Activated CD4-positive, alpha-beta T cell treated with anti-CD3 and anti-CD28 coated beads for 36 hours (primary cell): ENCODE measurements around the gene SNX7. TPM values are rescaled to one million over a fixed set of nuclear protein-coding genes. Genes with fewer than 3 reads are reported as not detected.

ENCODE experiments used
- ATAC-seq: fragments of 200-7000 bp; cut with Tn5 transposase; one replicate; pipeline ENCODE4 v1.10.0; 2021; ENCODE audit warnings: mild to moderate bottlenecking, moderate library complexity
- CTCF ChIA-PET: fragments of 350-600 bp; sonication (Branson Sonifier 250); formaldehyde crosslinking; loops from one replicate; lab custom pipeline; 2021; ENCODE audit warnings: antibody characterized with exemption; lab: Charles Lee
- POLR2A ChIA-PET: fragments of 350-600 bp; sonication (Branson Sonifier 250); formaldehyde crosslinking; loops from one replicate; lab custom pipeline; 2021; ENCODE audit warnings: antibody characterized with exemption, inconsistent platforms; lab: Charles Lee
- DNase-seq: peaks from one replicate; pipeline ENCODE4 v3.0.0-alpha.2; 2020
- H3K27ac Mint-ChIP-seq: one replicate; pipeline ENCODE4 v1.8.0; 2021; ENCODE audit warnings: mixed read lengths
- H3K27me3 Mint-ChIP-seq: one replicate; pipeline ENCODE4 v1.8.0; 2021; ENCODE audit warnings: mixed read lengths
- H3K36me3 Mint-ChIP-seq: one replicate; pipeline ENCODE4 v1.8.0; 2021; ENCODE audit warnings: low read depth, mixed read lengths
- H3K4me1 Mint-ChIP-seq: one replicate; pipeline ENCODE4 v1.8.0; 2021; ENCODE audit warnings: mixed read lengths
- H3K4me3 Mint-ChIP-seq: one replicate; pipeline ENCODE4 v1.8.0; 2021; ENCODE audit warnings: mild to moderate bottlenecking, moderate library complexity, mixed read lengths
- H3K9me3 Mint-ChIP-seq: one replicate; pipeline ENCODE4 v1.8.0; 2021; ENCODE audit warnings: low read depth, mixed read lengths
- intact Hi-C, 2 experiments: fragments of 100-400 bp; cut with DNase I in 1 of 2; cut with micrococcal nuclease in 1 of 2; formaldehyde crosslinking; loops; one replicate each; pipeline versions ENCODE4 v1.14.2 to v1.15.1; 2022 to 2024; cut with DNase I, micrococcal nuclease
- total RNA-seq, 2 experiments: library from RNA; stranded (reverse); gene quantifications; one replicate each; pipeline ENCODE4 v1.2.3, GENCODE V29; 2021

SNX7 gene
- total RNA-seq, 2 experiments from 2014 or later, result 0.18 to 0.32 TPM

GRCh38 chr1:98672189-98672588 lies 10.7 kb downstream of the SNX7 start:
- no peak overlapping the region for H3K4me3 Mint-ChIP-seq
- H3K9me3 Mint-ChIP-seq, result no peaks in the 10 kb centered on the region
- POLR2A ChIA-PET, result no interaction called here
- no peak overlapping the region for H3K27ac Mint-ChIP-seq
- H3K36me3 Mint-ChIP-seq, result no peaks in the 10 kb centered on the region
- H3K4me1 Mint-ChIP-seq, result no peaks in the 10 kb centered on the region
- CTCF ChIA-PET, result interaction anchor here (1.1 kb wide), 1 partner anchor 10 kb away, joined by 3 read pairs; no protein-coding TSS in a partner anchor
- peaks cover 6% of the 10 kb centered on the region for H3K27me3 Mint-ChIP-seq
- no peak for ATAC-seq
- DNase-seq, result no peak
- intact Hi-C loops, result no loop called here

GRCh38 chr1:98674075-98674781 lies 12.7 kb downstream of the SNX7 start:
- POLR2A ChIA-PET, result no interaction called here
- intact Hi-C loops, result no loop called here
- CTCF ChIA-PET, result no interaction called here
- Mint-ChIP-seq H3K4me1 (no peaks in the 10 kb centered on the region), H3K27ac (no peak overlapping the region), H3K4me3 (no peak overlapping the region), H3K36me3 (no peaks in the 10 kb centered on the region), H3K9me3 (no peaks in the 10 kb centered on the region), H3K27me3 (peaks cover 4% of the 10 kb centered on the region)
- DNase-seq (no peak), ATAC-seq (no peak)

GRCh38 chr1:98675282-98675681 lies 13.8 kb downstream of the SNX7 start:
- no peak for DNase-seq
- intact Hi-C loops, result no loop called here
- Mint-ChIP-seq H3K4me1 (no peaks in the 10 kb centered on the region), H3K27me3 (peaks cover 3% of the 10 kb centered on the region), H3K36me3 (no peaks in the 10 kb centered on the region), H3K4me3 (no peak overlapping the region), H3K9me3 (no peaks in the 10 kb centered on the region), H3K27ac (no peak overlapping the region)
- ATAC-seq, result no peak
- ChIA-PET CTCF (no interaction called here), POLR2A (no interaction called here)

DNA sequence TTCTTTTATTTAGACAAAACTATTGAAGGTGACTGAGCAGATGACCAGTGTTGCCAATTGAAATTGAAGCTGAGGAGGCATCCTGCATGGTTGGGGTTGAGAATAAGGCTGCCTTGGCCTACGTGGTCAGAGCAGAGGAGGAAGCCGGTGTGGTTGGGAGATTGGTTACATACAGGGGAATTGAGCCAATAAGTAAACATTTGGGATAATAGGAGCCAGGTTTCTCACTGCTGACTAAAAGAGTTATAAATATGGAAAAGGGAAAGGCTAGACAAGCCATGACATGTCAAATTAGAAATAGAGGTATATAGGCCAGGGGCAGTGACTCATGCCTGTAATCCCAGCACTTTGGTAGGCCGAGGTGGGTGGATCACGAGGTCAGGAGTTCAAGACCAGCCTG lies 15.8 kb downstream of the SNX7 start:
- Mint-ChIP-seq H3K27me3 (peaks cover 2% of the 10 kb centered on the region), H3K9me3 (no peaks in the 10 kb centered on the region), H3K27ac (no peak overlapping the region), H3K4me3 (no peak overlapping the region), H3K36me3 (no peaks in the 10 kb centered on the region), H3K4me1 (no peaks in the 10 kb centered on the region)
- ChIA-PET POLR2A (no interaction called here), CTCF (no interaction called here)
- intact Hi-C loops, result no loop called here
- no peak for ATAC-seq
- DNase-seq, result no peak

- POLR2A ChIA-PET, result no interaction called here
- no peak overlapping the region for H3K27ac Mint-ChIP-seq
- H3K27me3 Mint-ChIP-seq, result peaks cover 2% of the 10 kb centered on the region
- CTCF ChIA-PET, result no interaction called here
- DNase-seq (no peak), ATAC-seq (no peak)
- no peaks in the 10 kb centered on the region for H3K9me3 Mint-ChIP-seq
- H3K4me1 Mint-ChIP-seq, result no peaks in the 10 kb centered on the region
- H3K4me3 Mint-ChIP-seq, result no peak overlapping the region
- intact Hi-C loops, result no loop called here
- H3K36me3 Mint-ChIP-seq, result no peaks in the 10 kb centered on the region
Measured at GRCh38 chr1:98681812-98682211, 20.3 kb downstream of the SNX7 start.

DNA sequence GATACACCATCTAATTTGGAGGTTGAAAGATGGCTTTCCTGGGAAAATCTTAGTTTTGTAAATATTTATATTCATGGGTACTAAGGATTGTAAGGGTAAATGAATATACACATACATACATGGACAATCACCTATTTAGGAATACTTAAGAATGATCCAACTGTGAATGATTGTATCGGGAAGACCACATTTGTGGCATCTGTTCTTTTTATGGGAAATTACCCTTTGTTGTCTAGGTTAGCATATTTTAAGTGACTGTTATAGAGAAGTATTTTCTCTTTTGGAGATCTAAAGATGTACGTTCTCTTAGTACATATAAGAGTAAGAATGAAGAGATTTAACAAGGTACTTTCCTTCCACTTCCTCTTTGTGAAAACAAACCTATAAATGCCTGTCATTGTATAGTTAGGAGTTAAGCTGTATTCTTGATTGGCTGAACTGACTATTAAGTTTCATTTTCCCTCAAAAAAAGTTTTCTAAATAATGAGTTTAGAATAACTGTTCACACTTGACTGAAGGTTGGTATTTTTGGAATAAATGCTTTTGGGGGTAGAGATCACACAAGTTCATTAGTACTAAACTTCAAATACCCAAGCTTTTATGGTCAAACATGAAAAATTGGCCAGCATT lies 26.7 kb downstream of the SNX7 start:
- Mint-ChIP-seq H3K27ac (no peak overlapping the region), H3K4me3 (no peak overlapping the region), H3K27me3 (no peaks in the 10 kb centered on the region), H3K4me1 (no peaks in the 10 kb centered on the region), H3K9me3 (no peaks in the 10 kb centered on the region), H3K36me3 (no peaks in the 10 kb centered on the region)
- intact Hi-C loops, result no loop called here
- POLR2A ChIA-PET, result no interaction called here
- no peak for ATAC-seq
- DNase-seq, result no peak
- CTCF ChIA-PET, result no interaction called here

- no peak overlapping the region for H3K4me3 Mint-ChIP-seq
- no peak overlapping the region for H3K27ac Mint-ChIP-seq
- intact Hi-C loops, result no loop called here
- no peaks in the 10 kb centered on the region for H3K9me3 Mint-ChIP-seq
- no peak for ATAC-seq
- no peak for DNase-seq
- no peaks in the 10 kb centered on the region for H3K27me3 Mint-ChIP-seq
- no peaks in the 10 kb centered on the region for H3K4me1 Mint-ChIP-seq
- ChIA-PET CTCF (no interaction called here), POLR2A (no interaction called here)
- H3K36me3 Mint-ChIP-seq, result no peaks in the 10 kb centered on the region
Measured at GRCh38 chr1:98690576-98690975, 29.1 kb downstream of the SNX7 start.

DNA sequence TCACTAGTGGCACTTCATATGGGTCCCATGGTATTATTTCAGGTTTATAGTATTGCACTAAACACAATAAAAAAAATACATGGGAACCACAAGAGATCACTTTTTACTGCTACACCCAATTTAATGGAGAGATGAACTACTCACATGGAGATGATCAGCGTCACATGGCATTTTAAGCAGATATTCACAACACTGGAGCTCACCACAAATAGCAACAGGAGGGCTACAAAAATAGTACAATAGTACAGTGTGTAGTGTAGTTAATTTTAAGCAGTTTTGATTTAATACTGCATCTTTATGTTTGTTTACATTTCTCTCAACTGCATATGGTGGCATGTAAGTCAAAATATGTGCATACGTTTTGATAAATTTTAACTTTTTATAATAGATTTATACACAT lies 31.0 kb downstream of the SNX7 start:
- ATAC-seq (no peak), DNase-seq (no peak)
- H3K9me3 Mint-ChIP-seq, result no peaks in the 10 kb centered on the region
- no peaks in the 10 kb centered on the region for H3K36me3 Mint-ChIP-seq
- intact Hi-C loops, result no loop called here
- no peaks in the 10 kb centered on the region for H3K27me3 Mint-ChIP-seq
- no peak overlapping the region for H3K4me3 Mint-ChIP-seq
- H3K4me1 Mint-ChIP-seq, result no peaks in the 10 kb centered on the region
- no peak overlapping the region for H3K27ac Mint-ChIP-seq
- CTCF ChIA-PET, result no interaction called here
- POLR2A ChIA-PET, result no interaction called here

DNA sequence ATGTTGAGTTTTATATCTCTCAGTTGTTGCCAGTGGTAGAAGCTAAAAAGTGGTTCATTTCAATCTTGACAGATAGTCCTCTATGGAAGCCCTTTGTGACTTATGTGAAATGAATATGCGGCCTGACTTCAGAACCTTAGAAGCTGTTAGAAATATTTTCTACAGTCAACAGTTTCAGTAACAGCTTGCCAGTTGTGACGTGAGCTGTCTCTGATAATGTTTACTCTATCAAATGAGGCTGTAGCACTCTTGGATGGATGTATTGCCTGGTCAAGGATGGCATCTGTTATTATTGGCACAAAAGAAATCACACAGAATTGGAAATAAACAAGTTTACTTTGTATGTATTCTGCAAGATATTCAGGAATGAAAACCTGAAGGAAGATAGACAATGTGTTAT lies 31.9 kb downstream of the SNX7 start:
- no peak overlapping the region for H3K27ac Mint-ChIP-seq
- DNase-seq, result no peak
- no peak for ATAC-seq
- H3K36me3 Mint-ChIP-seq, result no peaks in the 10 kb centered on the region
- ChIA-PET CTCF (no interaction called here), POLR2A (no interaction called here)
- H3K4me3 Mint-ChIP-seq, result no peak overlapping the region
- intact Hi-C loops, result no loop called here
- no peaks in the 10 kb centered on the region for H3K27me3 Mint-ChIP-seq
- H3K4me1 Mint-ChIP-seq, result no peaks in the 10 kb centered on the region
- no peaks in the 10 kb centered on the region for H3K9me3 Mint-ChIP-seq

- ATAC-seq, result no peak
- no peak for DNase-seq
- no peak overlapping the region for H3K27ac Mint-ChIP-seq
- H3K4me3 Mint-ChIP-seq, result no peak overlapping the region
- no peaks in the 10 kb centered on the region for H3K4me1 Mint-ChIP-seq
- no peaks in the 10 kb centered on the region for H3K36me3 Mint-ChIP-seq
- no peaks in the 10 kb centered on the region for H3K27me3 Mint-ChIP-seq
- no peaks in the 10 kb centered on the region for H3K9me3 Mint-ChIP-seq
- ChIA-PET POLR2A (no interaction called here), CTCF (interaction anchor here (1.5 kb wide), 1 partner anchor 10 kb away, joined by 4 read pairs; no protein-coding TSS in a partner anchor)
- intact Hi-C loops, result no loop called here
Measured at GRCh38 chr1:98696077-98696476, 34.6 kb downstream of the SNX7 start.

DNA sequence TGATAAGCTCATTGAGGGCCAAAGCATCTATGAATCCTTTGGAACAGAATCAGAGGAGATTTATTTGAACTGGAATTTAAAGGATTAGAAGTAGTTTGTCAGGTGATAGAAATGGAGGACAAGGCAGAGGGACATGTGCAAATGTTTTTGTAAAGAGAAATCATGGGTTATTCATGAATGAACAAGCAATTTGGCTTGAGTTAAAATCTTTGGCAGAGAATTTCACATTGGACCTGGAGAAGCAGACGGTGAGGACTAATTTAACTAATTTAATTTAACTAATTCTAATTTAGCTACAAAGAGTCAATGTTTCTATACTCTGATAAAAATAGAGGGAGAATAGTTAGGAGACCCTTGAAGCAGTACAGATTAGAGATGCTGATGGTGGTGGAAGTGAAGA lies 36.3 kb downstream of the SNX7 start:
- no peaks in the 10 kb centered on the region for H3K27me3 Mint-ChIP-seq
- DNase-seq, result no peak
- H3K4me3 Mint-ChIP-seq, result no peak overlapping the region
- no peaks in the 10 kb centered on the region for H3K9me3 Mint-ChIP-seq
- POLR2A ChIA-PET, result no interaction called here
- no peak for ATAC-seq
- H3K4me1 Mint-ChIP-seq, result no peaks in the 10 kb centered on the region
- intact Hi-C loops, result no loop called here
- H3K27ac Mint-ChIP-seq, result no peak overlapping the region
- no peaks in the 10 kb centered on the region for H3K36me3 Mint-ChIP-seq
- CTCF ChIA-PET, result no interaction called here

DNA sequence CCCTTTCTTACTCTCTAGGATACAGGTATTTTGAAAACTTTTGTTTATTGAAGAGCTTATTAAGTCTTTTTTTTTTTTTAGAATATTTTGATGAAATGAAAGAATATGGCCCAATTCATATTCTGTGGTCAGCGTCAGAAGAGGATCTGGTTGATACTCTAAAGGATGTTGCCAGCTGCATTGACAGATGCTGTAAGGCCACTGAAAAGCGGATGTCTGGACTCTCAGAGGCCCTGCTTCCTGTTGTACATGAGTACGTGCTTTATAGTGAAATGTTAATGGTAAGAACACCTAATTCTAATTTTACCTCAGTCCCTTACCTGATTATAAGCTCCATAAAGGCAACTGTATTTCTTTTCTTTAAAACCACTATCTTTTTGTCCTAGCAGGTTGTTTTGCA lies 37.1 kb downstream of the SNX7 start:
- no peak overlapping the region for H3K27ac Mint-ChIP-seq
- no peaks in the 10 kb centered on the region for H3K36me3 Mint-ChIP-seq
- intact Hi-C loops, result no loop called here
- POLR2A ChIA-PET, result no interaction called here
- ATAC-seq (no peak), DNase-seq (no peak)
- H3K9me3 Mint-ChIP-seq, result no peaks in the 10 kb centered on the region
- no peaks in the 10 kb centered on the region for H3K4me1 Mint-ChIP-seq
- CTCF ChIA-PET, result no interaction called here
- no peak overlapping the region for H3K4me3 Mint-ChIP-seq
- H3K27me3 Mint-ChIP-seq, result no peaks in the 10 kb centered on the region
